COLO668 (cell line): ENCODE data around the gene AFF1.
A peak's percentile ranks its signal among the peaks of the same experiment; 100 is the strongest.

Experiments
- DNase-seq: peaks from one replicate; lab custom pipeline; 2025; ENCODE audit not compliant: unreplicated experiment; lab: John Stamatoyannopoulos, UW

AFF1 gene

GRCh38 chr4:86918539-86919072, 16.2 kb upstream of the AFF1 start:
- no peak for DNase-seq

GRCh38 chr4:86919561-86920223, 15.1 kb upstream of the AFF1 start:
- no peak for DNase-seq

- DNase-seq: no peak
Observed at GRCh38 chr4:86921608-86922252, 13.1 kb upstream of the AFF1 start.

DNA sequence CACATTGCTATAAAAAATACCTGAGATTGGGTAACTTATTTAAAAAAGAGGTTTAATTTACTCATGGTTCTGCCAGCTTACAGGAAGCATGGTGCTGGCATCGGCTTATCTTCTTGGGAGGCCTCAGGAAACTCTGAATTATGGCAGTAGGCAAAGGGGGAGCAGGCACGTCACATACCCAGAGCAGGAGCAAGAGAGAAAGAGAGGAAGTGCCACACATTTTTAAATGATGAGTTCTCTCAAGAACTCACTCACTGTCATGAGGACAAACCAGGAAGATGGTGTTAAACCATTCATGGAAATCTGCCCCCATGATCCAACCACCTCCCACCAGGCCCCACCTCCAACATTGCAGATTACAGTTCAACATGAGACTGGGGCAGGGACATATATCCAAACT, 10.0 kb upstream of the AFF1 start:
- no peak for DNase-seq

DNA sequence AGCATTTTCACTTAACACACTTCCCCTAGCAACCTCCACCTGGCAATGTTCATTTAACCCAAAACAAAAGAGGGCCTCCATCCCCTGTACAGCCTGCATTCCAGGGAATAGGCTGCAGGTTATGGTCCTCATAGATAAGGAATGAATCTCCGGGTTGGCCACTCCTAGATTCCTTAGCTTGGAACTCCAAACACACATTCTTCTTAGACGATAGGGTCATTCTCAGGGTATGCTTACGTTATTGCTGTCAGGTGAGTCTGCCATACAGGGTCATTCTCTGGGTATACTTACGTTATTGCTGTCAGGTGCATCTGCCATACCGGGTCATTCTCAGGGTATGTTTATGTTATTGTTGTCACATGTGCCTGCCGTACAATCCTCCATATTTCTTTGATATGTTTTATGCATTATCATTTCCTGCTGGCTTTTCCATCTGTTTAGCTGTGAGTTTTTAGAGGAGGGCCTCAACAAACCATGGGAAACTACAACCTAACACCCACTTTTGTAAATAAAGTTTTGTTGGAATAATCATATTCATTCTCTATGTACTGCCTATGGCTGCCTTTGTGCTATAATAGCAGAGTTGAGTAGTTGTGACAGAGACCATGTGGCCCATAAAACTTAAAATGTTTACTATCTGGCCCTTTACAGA, 8.2 kb upstream of the AFF1 start:
- no peak for DNase-seq

- DNase-seq: peak; percentile 21
Observed at GRCh38 chr4:86927843-86928395, 6.9 kb upstream of the AFF1 start.

GRCh38 chr4:86928400-86929255, 6.2 kb upstream of the AFF1 start:
- DNase-seq: no peak

DNA sequence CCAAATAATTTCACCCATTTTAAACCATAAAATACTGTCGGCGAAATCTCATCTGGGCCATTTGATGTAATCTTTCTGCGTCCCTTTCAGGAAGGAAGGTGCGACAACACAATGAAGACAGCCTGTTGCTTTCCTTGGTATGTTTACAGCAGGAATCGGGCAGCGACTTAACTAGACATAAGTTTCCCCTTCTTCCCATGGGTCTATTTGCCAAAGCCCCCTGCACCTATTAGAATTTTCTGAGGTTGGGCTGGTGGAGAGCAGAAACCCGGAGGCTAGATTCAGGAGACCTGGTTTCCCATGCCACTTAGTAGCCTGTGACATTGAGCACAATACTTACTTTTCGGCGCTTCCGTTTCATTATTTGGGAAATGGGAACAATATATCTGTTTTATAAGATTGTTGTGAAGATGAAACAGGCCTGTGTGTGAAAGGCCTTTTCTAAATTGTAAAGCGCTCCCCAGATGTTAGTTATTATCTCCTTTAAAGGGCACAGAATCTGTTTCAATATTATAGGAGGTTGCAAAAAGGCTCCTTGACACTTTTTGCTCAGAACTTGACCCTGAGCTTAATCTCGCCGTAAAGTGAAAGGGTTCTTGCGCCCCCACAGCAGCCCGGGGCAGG, 552 bp upstream of the AFF1 start:
- no peak for DNase-seq

DNA sequence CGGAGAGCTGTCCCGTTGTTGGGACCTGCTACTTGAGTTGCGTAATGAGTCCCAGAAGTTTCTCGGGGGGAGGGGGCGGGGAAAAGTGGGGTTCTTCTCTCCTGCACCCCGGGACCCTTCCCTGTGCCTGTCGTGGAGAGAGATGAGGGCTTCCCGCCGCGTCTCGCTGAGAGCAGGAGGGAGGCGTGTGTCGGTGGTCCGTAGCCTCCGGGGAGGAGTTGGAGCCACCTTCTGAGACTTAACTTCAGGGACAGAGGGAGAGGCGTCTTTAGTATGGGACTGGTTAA, 698 bp downstream of the AFF1 start:
- DNase-seq: no peak

- DNase-seq: peak; percentile 68
Observed at GRCh38 chr4:86935853-86936733, 1.3 kb downstream of the AFF1 start.

DNA sequence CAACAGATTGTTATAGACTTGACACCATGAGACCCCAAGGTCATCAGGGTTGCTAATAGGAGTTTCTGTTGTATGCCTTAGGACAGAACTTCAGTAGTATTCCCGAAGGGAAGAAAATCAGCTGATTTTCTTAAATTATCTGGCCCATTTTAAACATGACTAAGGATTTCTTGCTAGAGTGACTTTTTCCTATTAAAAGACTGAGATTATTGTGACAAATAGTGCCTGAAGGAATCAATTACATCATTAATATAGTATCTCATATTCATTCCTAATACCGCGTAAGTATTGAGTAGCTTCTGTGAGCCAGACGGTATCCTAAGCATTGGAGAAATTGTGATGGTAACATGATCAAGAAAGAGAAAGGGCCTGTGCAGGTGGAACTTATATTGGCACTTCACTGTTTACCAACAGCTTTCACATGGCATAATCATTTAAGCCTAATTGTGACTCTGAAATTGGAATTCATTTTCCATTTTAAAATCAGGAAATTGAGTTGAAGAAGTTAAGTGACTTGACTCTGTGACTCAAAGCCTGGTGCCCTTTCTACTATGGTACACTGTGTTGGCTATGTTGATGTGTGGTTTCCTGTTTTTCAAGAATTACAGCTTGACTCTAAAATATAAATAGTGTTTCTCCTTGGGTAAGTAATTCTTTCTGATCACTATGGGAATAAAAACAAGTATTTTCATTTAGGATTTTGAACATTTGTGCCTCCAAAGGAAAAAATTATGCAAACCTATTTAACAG, 4.1 kb downstream of the AFF1 start:
- no peak for DNase-seq

- no peak for DNase-seq
Observed at GRCh38 chr4:86939729-86940575, 5.1 kb downstream of the AFF1 start.

GRCh38 chr4:86940920-86941460, 6.2 kb downstream of the AFF1 start:
- no peak for DNase-seq

DNA sequence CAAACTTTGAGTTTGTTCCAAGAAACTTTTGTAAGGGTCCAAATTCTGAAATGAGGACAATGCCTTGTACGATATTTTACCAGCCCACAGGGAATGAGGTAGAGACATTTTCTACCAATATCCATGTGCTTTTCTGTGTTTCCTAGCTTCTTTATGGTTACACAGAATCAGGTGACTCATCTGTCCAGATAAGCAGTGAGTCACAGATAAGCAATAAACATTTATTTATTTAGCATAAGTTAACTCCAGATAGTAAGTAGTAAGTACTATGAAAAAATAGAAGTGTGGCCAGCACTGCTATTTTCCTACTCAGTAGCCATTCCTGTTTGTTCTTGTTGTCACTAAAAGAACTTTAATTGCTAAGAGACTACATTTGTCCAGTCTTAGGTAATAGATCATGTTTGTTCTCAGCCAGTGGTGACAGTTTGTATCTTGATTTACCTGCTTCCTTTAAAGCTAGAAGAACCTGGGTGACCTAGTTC, 7.4 kb downstream of the AFF1 start:
- no peak for DNase-seq

- no peak for DNase-seq
Observed at GRCh38 chr4:86944964-86945781, 10.4 kb downstream of the AFF1 start.

GRCh38 chr4:86946868-86947500, 12.2 kb downstream of the AFF1 start:
- DNase-seq: no peak
